T-helper 2 cell treated with Interferon-gamma antibody and Interleukin-4, amounts not matched to agents 100 ng/mL and 5 ng/mL, for 36 hours (primary cell): Measurements from ENCODE around the gene DDX51. TPM values are rescaled to one million over a fixed set of nuclear protein-coding genes. Genes with fewer than 3 reads are reported as not detected.
"Not testable (repeated sequence)": the region's sequence is repeated elsewhere in the genome, so short reads cannot be mapped to it uniquely, and the experiment has no call there.

Source experiments
- intact Hi-C: fragments of 100-400 bp; cut with micrococcal nuclease; formaldehyde crosslinking; loops from one replicate; pipeline ENCODE4 v1.15.1; 2023
- total RNA-seq: library from RNA; stranded (reverse); gene quantifications from 2 replicates; pipeline ENCODE4 v1.2.3, GENCODE V29; 2022

Gene DDX51
- total RNA-seq, 1 donor from 2014 or later = 35.0 TPM

- intact Hi-C loops = loop anchor here (1.0 to 10.0 kb wide), 5 partner anchors 46 to 544 kb away; partner anchors contain the start of genes POLE, PUS1, PXMP2 and ULK1
Measured at GRCh38 chr12:132143336-132144071, 615 bp downstream of the DDX51 start.

- intact Hi-C loops = loop anchor here (5.0 to 10.0 kb wide), 2 partner anchors 248 to 544 kb away; partner anchors contain the start of genes POLE, PXMP2 and ULK1
Measured at GRCh38 chr12:132142679-132143335, 1.3 kb downstream of the DDX51 start.

DNA sequence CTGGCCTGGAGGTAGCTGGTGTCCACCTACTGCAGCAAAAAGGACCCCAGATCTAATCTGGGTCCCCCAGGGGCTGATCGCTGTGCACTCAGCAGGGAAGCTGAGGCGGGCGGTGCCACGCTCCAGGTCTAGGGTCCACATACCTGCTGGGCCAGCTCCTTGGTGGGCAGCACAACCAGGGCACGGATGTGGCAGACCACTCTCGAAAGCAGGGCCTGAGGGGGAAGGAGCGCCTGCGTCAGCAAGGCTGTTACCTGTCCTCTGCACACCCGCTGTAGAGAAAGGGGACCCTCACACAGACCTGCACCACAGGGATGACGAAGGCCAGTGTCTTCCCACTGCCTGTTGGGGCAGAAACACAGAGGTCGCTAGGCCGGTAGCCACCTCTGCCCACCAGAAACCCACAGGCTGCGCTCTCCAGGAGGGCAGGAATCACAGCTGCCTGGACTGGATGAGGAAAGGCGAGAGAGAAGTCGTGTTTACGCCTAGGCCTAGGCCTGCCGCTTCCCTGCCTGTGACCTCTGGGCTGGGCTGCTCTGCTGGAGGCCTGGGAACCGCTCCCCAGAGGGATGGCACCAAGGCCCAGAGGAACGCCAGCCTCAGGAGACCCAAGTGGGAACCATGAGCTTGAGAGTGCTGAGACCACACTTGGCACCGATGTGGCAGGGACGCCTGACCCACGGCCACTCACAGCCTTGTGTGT is 2.0 kb downstream of the DDX51 start:
- intact Hi-C loops = loop anchor here (5.0 to 10.0 kb wide), 2 partner anchors 247 to 545 kb away; partner anchors contain the start of genes POLE, PXMP2 and ULK1

- intact Hi-C loops = loop anchor here (5.0 to 10.0 kb wide), 2 partner anchors 246 to 546 kb away; partner anchors contain the start of genes POLE, PXMP2 and ULK1
Measured at GRCh38 chr12:132140918-132141841, 2.9 kb downstream of the DDX51 start.

DNA sequence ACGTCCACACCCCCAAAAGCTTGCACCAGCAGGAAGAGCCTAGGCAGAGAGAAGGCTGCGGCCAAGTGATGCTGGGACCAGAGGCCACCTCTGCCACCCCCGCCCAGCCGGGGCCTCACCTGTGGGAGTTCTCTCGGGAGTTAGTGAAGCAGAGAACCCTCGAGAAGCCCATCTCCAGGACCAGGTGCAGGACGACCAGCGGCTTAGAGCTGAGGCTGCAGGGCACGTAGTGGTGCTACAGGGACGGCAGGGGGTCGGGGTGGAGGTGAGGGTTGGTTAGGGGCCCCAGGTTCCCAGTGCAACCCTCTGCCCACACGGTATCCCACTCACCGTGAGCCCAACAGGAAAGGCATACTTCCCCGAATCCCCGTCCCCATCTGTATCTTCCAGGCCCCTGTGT is 3.6 kb downstream of the DDX51 start:
- intact Hi-C loops = loop anchor here (5.0 to 10.0 kb wide), 2 partner anchors 246 to 547 kb away; partner anchors contain the start of genes POLE, PXMP2 and ULK1

GRCh38 chr12:132139912-132140311 is 4.2 kb downstream of the DDX51 start:
- intact Hi-C loops = loop anchor here (5.0 to 10.0 kb wide), 2 partner anchors 245 to 547 kb away; partner anchors contain the start of genes POLE, PXMP2 and ULK1

DNA sequence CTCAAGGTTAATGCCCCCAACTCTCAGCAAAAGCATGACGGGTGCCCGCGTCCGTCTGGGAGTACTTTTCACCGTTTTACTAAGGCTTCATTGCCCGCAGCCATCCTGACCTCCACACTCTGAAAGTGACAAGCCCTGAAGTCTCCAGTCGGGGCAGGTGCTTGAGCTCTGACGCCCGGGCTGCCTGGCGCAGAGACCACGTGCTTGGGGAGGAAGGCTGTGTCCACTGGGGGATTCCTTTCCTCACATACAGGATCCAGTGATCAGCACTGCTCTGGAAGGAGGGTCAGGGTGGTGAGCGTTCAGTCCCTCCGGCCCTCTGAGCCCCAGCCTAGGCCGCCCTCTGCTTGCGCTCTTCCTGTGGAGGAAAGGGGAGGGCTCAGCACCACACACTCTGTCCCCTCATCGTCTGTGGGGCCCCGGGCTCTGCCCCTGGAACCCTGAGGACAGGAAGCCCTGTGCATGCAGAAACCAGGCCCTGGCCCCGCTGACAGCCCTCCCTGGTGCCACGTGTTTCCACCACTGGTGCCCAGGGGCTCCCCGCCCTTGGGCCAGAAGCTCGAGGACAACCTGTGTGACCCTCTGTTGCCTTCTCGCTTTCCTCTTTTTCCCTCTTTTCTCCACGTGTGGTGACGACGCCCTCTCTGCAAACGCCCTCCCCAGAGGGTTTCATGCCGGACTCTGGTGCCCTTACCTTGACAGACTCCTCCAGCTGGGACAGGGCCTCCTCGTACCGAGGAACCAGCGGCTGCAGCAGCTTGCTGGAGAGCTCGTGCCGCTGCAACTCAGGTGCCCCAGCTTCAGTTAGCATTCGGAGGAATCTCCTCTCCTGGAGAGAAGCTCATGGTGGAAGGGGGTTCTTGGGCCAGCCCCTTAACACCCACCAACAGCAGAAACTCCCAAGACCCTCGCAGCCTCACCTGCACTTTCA is 4.9 kb downstream of the DDX51 start:
- intact Hi-C loops = no loop called here

DNA sequence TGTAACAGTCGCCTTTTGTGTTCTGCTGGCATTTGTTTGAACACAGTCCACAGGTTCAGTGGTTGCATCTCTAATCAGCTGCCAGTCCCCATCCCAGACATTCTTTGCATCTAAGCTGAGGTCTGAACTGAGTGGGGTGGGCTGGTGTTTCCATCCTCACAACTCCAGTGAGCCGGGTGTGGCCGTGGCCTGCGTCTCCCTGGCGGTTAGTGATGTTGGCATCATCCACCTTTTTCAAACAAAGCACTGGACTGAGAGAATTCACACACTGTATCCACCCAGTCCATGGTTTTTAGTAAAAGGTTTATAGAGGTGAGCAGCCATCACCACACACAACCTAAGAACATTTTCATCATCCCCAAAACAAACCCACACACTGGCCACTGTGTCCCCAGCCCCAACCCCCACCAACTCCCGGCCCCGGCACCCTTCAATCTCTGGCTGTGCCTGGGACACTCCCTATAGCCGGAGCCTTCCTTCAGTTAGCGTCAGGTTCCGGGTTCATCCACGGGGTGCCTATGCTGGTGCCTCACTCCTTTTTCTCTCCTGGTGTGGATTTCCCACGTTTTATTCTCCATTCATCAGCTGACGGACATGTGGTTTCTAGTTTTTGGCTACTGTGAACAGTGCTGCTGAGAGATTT is 6.5 kb downstream of the DDX51 start:
- intact Hi-C loops = no loop called here

DNA sequence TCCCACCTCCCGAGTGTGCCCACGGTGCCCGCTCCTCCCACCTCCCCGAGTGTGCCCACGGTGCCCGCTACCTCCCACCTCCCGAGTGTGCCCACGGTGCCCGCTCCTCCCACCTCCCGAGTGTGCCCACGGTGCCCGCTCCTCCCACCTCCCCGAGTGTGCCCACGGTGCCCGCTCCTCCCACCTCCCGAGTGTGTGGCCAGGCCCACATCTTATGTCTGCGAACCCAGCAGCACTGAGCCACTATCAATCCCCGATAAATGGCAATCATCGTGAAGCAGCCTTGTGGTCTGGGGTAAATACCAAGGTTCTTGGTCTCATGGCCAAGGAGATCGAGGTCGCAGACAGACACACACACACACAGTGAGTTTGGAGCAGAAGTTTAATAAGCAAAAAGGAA is 7.9 kb downstream of the DDX51 start:
- intact Hi-C loops = not testable (repeated sequence)

- intact Hi-C loops = not testable (repeated sequence)
Measured at GRCh38 chr12:132134653-132135183, 9.4 kb downstream of the DDX51 start.

- intact Hi-C loops = no loop called here
Measured at GRCh38 chr12:132133952-132134652, 10.0 kb downstream of the DDX51 start.

GRCh38 chr12:132132609-132133430 is 11.3 kb downstream of the DDX51 start:
- intact Hi-C loops = no loop called here

DNA sequence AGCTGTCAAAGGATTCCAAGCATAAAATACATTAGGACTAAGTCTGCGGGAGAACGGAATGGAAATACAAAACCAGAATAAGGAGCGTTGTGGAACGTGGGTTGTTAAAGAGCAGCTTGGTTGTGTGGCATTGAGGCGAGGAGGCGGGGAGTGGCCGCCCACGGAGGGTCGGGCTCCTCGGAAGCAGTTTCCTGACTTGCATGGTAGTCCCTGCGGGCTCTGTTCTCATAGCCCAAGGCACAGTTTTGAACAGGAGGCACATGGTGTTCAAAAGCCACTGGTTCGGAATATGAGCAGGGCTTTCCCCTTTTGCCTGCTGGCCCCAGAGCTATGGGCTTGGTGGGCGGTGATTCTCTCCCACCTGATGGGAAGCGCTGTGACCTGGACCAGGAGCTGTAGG is 12.2 kb downstream of the DDX51 start:
- intact Hi-C loops = no loop called here

DNA sequence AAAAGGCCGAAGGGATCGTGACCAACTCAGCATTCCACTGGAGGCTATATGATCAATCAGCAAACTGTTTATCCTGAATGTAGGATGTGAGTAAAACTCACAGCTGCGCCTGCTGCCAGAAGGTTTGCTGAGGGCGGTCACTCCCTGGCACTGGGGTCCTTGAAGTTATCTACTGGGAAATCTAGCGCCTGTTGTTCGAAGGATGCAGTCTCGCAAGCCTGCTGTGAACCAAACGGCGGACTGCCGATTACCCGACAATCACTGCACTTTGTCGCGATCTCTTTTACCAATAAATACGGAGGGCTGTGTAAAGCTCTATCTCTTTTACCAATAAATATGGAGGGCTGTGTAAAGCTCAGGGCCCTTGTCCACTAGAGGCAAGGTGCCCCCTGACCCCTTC is 12.9 kb downstream of the DDX51 start:
- intact Hi-C loops = no loop called here

GRCh38 chr12:132130690-132131089 is 13.4 kb downstream of the DDX51 start:
- intact Hi-C loops = no loop called here

GRCh38 chr12:132129007-132129406 is 15.1 kb downstream of the DDX51 start:
- intact Hi-C loops = no loop called here

- intact Hi-C loops = no loop called here
Measured at GRCh38 chr12:132127041-132127440, 17.1 kb downstream of the DDX51 start.
